Measurements from ENCODE around the gene NEMP2.
"Not testable (repeated sequence)": the region's sequence is repeated elsewhere in the genome, so short reads cannot be mapped to it uniquely, and the experiment has no call there.

NEMP2 gene

GRCh38 chr2:190511104-190511503 lies 23.4 kb downstream of the NEMP2 start:
- peaks cover 18% of the 10 kb centered on the region for H3K4me1 ChIP-seq (ENCODE audit: low read depth, poor library complexity, severe bottlenecking)
- H3K79me2 ChIP-seq (ENCODE audit: insufficient read depth, low read depth): no peaks in the 10 kb centered on the region
- H2AFZ ChIP-seq (ENCODE audit: low read depth): no peak overlapping the region
- H3K4me2 ChIP-seq: no peak overlapping the region
- peak; percentile 55 for TF ChIP-seq CTCF (conservative IDR thresholded peaks at IDR 0.05; ENCODE audit: low read depth, low read length)
- H4K20me1 ChIP-seq (ENCODE audit: insufficient read depth): no peaks in the 10 kb centered on the region
- no peaks in the 10 kb centered on the region for H3K36me3 ChIP-seq (ENCODE audit: insufficient read depth)
- H3K4me3 ChIP-seq (IDR thresholded peaks at IDR 0.05; ENCODE audit: insufficient read depth, low read depth, low read length): no peak overlapping the region
- no peak overlapping the region for H3K9ac ChIP-seq
- H3K27ac ChIP-seq: no peak overlapping the region
- H3K27me3 ChIP-seq (ENCODE audit: insufficient read depth, low read depth): no peaks in the 10 kb centered on the region

- H3K27ac ChIP-seq; H3K9ac ChIP-seq; H2AFZ ChIP-seq (ENCODE audit: low read depth); H3K4me1 ChIP-seq (ENCODE audit: low read depth, poor library complexity, severe bottlenecking); H3K36me3 ChIP-seq (ENCODE audit: insufficient read depth); H3K79me2 ChIP-seq (ENCODE audit: insufficient read depth, low read depth); H3K4me3 ChIP-seq (IDR thresholded peaks at IDR 0.05; ENCODE audit: insufficient read depth, low read depth, low read length); H4K20me1 ChIP-seq (ENCODE audit: insufficient read depth); H3K4me2 ChIP-seq; H3K27me3 ChIP-seq (ENCODE audit: insufficient read depth, low read depth): not testable (repeated sequence)
Measured at GRCh38 chr2:190509895-190510294, 24.6 kb downstream of the NEMP2 start.

DNA sequence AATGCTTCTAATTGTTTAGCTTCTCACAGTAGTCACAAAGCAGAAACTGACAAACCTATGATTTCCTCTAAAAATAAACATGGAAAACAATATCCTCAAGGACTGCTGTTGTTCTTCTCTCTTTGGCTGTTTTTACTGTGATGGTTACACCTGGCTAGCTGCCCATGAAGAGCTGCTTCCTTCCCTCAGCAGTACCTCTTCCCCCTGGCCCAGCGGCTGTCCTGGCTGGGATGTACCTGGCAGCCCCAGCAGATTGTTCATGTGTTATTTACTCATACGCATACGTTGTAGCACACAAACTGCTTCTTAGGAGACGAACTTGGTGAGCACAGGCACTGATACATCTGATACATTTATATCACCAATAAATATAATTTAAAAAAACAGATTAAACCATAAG lies 27.4 kb downstream of the NEMP2 start:
- Histone ChIP-seq H3K4me2 (no peak overlapping the region), H2AFZ (ENCODE audit: low read depth) (no peak overlapping the region), H3K9ac (no peak overlapping the region), H3K27me3 (ENCODE audit: insufficient read depth, low read depth) (no peaks in the 10 kb centered on the region), H3K36me3 (ENCODE audit: insufficient read depth) (no peaks in the 10 kb centered on the region), H4K20me1 (ENCODE audit: insufficient read depth) (no peaks in the 10 kb centered on the region), H3K4me3 (IDR thresholded peaks at IDR 0.05; ENCODE audit: insufficient read depth, low read depth, low read length) (no peak overlapping the region), H3K79me2 (ENCODE audit: insufficient read depth, low read depth) (no peaks in the 10 kb centered on the region), H3K4me1 (ENCODE audit: low read depth, poor library complexity, severe bottlenecking) (no peaks in the 10 kb centered on the region), H3K27ac (no peak overlapping the region)
- no peak for TF ChIP-seq CTCF (conservative IDR thresholded peaks at IDR 0.05; ENCODE audit: low read depth, low read length)

DNA sequence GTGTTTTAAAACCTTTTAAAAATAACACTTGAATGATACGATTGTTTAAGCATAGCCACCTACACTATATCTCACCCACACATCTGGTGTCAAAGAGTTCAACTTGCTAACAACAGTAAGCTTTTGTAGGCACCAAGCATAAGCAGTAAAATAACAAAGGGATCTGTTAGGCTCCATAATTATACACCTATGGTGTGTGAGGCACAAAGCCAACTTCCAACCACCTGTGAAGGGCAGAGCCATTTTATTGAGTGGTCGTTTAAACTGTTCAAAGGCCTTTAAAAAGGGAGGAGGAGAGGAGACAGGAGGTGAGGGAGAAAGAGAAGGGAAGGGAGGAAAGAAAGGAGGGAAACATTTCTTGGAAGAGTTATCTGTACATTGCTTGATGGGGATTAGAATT lies 27.9 kb downstream of the NEMP2 start:
- Histone ChIP-seq H3K4me3 (IDR thresholded peaks at IDR 0.05; ENCODE audit: insufficient read depth, low read depth, low read length) (no peak overlapping the region), H3K27me3 (ENCODE audit: insufficient read depth, low read depth) (no peaks in the 10 kb centered on the region), H3K36me3 (ENCODE audit: insufficient read depth) (no peaks in the 10 kb centered on the region)

DNA sequence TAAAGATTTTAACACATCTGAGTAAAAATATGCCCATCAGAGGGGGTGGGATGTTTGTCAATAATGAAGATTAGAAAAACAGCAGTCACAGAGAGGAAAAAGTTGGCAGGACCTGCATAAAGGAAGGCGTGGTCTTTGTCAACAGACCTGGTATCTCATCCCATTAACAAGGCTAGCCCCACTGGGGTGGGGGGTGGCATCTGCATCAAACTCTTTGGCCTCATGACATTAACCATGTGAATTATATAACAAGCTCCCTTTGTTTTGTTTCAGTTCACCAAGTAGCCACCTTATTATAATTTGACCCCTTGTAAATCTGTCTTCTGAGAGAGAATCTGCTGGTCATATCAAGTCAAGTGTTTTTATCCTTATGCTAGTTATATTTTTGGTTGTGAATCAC lies 28.8 kb downstream of the NEMP2 start:
- Histone ChIP-seq H4K20me1 (ENCODE audit: insufficient read depth) (no peaks in the 10 kb centered on the region), H3K27me3 (ENCODE audit: insufficient read depth, low read depth) (no peaks in the 10 kb centered on the region), H3K4me2 (no peak overlapping the region), H3K4me1 (ENCODE audit: low read depth, poor library complexity, severe bottlenecking) (no peaks in the 10 kb centered on the region), H2AFZ (ENCODE audit: low read depth) (no peak overlapping the region), H3K36me3 (ENCODE audit: insufficient read depth) (no peaks in the 10 kb centered on the region), H3K79me2 (ENCODE audit: insufficient read depth, low read depth) (no peaks in the 10 kb centered on the region), H3K4me3 (IDR thresholded peaks at IDR 0.05; ENCODE audit: insufficient read depth, low read depth, low read length) (no peak overlapping the region), H3K27ac (no peak overlapping the region), H3K9ac (no peak overlapping the region)
- TF ChIP-seq CTCF (conservative IDR thresholded peaks at IDR 0.05; ENCODE audit: low read depth, low read length): no peak

More for the DNA sequence above, 27.9 kb downstream of the NEMP2 start:
- Histone ChIP-seq H3K4me2 (no peak overlapping the region), H3K79me2 (ENCODE audit: insufficient read depth, low read depth) (no peaks in the 10 kb centered on the region), H4K20me1 (ENCODE audit: insufficient read depth) (no peaks in the 10 kb centered on the region), H2AFZ (ENCODE audit: low read depth) (no peak overlapping the region), H3K9ac (no peak overlapping the region), H3K27ac (no peak overlapping the region), H3K4me1 (ENCODE audit: low read depth, poor library complexity, severe bottlenecking) (no peaks in the 10 kb centered on the region)
- no peak for TF ChIP-seq CTCF (conservative IDR thresholded peaks at IDR 0.05; ENCODE audit: low read depth, low read length)
